ACC112 (cell line): ENCODE data around the gene USP22.
"Not testable (repeated sequence)": the region's sequence is repeated elsewhere in the genome, so short reads cannot be mapped to it uniquely, and the experiment has no call there.

ENCODE experiments used
- H2AFZ ChIP-seq: fragments of 200-600 bp; sonication (generic); one replicate; pipeline ENCODE4 v1.6.0; 2017; ENCODE audit warnings: antibody characterized with exemption, low read length; ENCODE audit not compliant: unreplicated experiment
- H3K27ac ChIP-seq: fragments of 200-600 bp; sonication (generic); 2 replicates; pipeline ENCODE4 v1.5.1; 2014; ENCODE audit warnings: low read depth, mild to moderate bottlenecking, antibody characterized with exemption, low read length, moderate library complexity
- H3K27me3 ChIP-seq: fragments of 200-600 bp; sonication (generic); 2 replicates; pipeline ENCODE4 v1.6.1; 2014; ENCODE audit warnings: mild to moderate bottlenecking, antibody characterized with exemption, low read length, moderate library complexity, mixed read lengths; ENCODE audit not compliant: insufficient read depth
- H3K36me3 ChIP-seq: fragments of 200-600 bp; sonication (generic); 2 replicates; pipeline ENCODE4 v1.6.1; 2016; ENCODE audit warnings: mild to moderate bottlenecking, antibody characterized with exemption, low read length, moderate library complexity, mixed read lengths; ENCODE audit not compliant: insufficient read depth
- H3K4me1 ChIP-seq: fragments of 200-600 bp; sonication (generic); one replicate; pipeline ENCODE4 v1.6.1; 2016; ENCODE audit warnings: low read length, mixed read lengths; ENCODE audit not compliant: insufficient read depth, unreplicated experiment, control insufficient read depth
- H3K4me3 ChIP-seq: fragments of 200-600 bp; sonication (generic); 2 replicates; pipeline ENCODE4 v1.5.1; 2014; ENCODE audit warnings: mild to moderate bottlenecking, low read depth, low read length
- H3K79me2 ChIP-seq: fragments of 200-600 bp; sonication (generic); one replicate; pipeline ENCODE4 v1.6.0; 2016; ENCODE audit warnings: low read length; ENCODE audit not compliant: control insufficient read depth, unreplicated experiment, insufficient read depth

The USP22 gene

GRCh38 chr17:21042458-21043295 lies at the start of gene USP22:
Gene USP22 (minus strand): TSS chr17:21043011. CDS start chr17:21042835, 176 bp downstream.
- H2AFZ ChIP-seq = peak within 1 kb of the TSS; percentile 97
- H3K79me2 ChIP-seq = peaks cover 48% of the 10 kb centered on the region
- H3K27me3 ChIP-seq = no peaks in the 10 kb centered on the region
- H3K4me3 ChIP-seq = peak within 1 kb of the TSS; percentile 99
- peak within 1 kb of the TSS; percentile 96 for H3K27ac ChIP-seq
- H3K36me3 ChIP-seq = 0 out of 2 replicates have a peak, but pooled peaks cover 2% of the 10 kb centered on the region
- peaks cover 15% of the 10 kb centered on the region for H3K4me1 ChIP-seq

GRCh38 chr17:21090902-21091618 lies 48.2 kb upstream of the USP22 start:
- Histone ChIP-seq H3K4me1 (peaks cover 7% of the 10 kb centered on the region), H3K79me2 (no peaks in the 10 kb centered on the region), H3K27me3 (no peaks in the 10 kb centered on the region), H3K36me3 (no peaks in the 10 kb centered on the region), H3K27ac (no peak overlapping the region), H3K4me3 (no peak overlapping the region), H2AFZ (peak overlapping the region; percentile 6)

- Histone ChIP-seq H3K4me1 (peaks cover 7% of the 10 kb centered on the region), H2AFZ (peak overlapping the region; percentile 61), H3K4me3 (no peak overlapping the region), H3K36me3 (no peaks in the 10 kb centered on the region), H3K79me2 (no peaks in the 10 kb centered on the region), H3K27me3 (no peaks in the 10 kb centered on the region), H3K27ac (no peak overlapping the region)
Measured at GRCh38 chr17:21089933-21090901, 47.4 kb upstream of the USP22 start.

GRCh38 chr17:21089145-21089544 lies 46.3 kb upstream of the USP22 start:
- Histone ChIP-seq H3K27ac (no peak overlapping the region), H3K27me3 (no peaks in the 10 kb centered on the region), H3K4me1 (peaks cover 7% of the 10 kb centered on the region), H3K79me2 (no peaks in the 10 kb centered on the region), H2AFZ (no peak overlapping the region), H3K36me3 (no peaks in the 10 kb centered on the region), H3K4me3 (no peak overlapping the region)

GRCh38 chr17:21085707-21086106 lies 42.9 kb upstream of the USP22 start:
- H3K27me3 ChIP-seq = peaks cover 16% of the 10 kb centered on the region; the same call in 1 of the 2 replicates
- H2AFZ ChIP-seq = no peak overlapping the region
- H3K79me2 ChIP-seq = no peaks in the 10 kb centered on the region
- H3K4me3 ChIP-seq = no peak overlapping the region
- no peak overlapping the region for H3K27ac ChIP-seq
- peaks cover 7% of the 10 kb centered on the region for H3K4me1 ChIP-seq
- H3K36me3 ChIP-seq = no peaks in the 10 kb centered on the region

GRCh38 chr17:21085280-21085679 lies 42.5 kb upstream of the USP22 start:
- H3K27me3 ChIP-seq = peaks cover 19% of the 10 kb centered on the region; the same call in 1 of the 2 replicates
- H3K79me2 ChIP-seq, H3K4me1 ChIP-seq, H2AFZ ChIP-seq, H3K4me3 ChIP-seq, H3K27ac ChIP-seq, H3K36me3 ChIP-seq: not testable (repeated sequence)

GRCh38 chr17:21082001-21082436 lies 39.2 kb upstream of the USP22 start:
- no peak overlapping the region for H2AFZ ChIP-seq
- peaks cover 51% of the 10 kb centered on the region for H3K27me3 ChIP-seq
- no peaks in the 10 kb centered on the region for H3K79me2 ChIP-seq
- H3K27ac ChIP-seq = no peak overlapping the region
- no peak overlapping the region for H3K4me3 ChIP-seq
- no peaks in the 10 kb centered on the region for H3K36me3 ChIP-seq
- no peaks in the 10 kb centered on the region for H3K4me1 ChIP-seq

- H3K27me3 ChIP-seq = peaks cover 51% of the 10 kb centered on the region
- H3K4me1 ChIP-seq = peaks cover 4% of the 10 kb centered on the region
- no peak overlapping the region for H3K27ac ChIP-seq
- H2AFZ ChIP-seq = no peak overlapping the region
- no peak overlapping the region for H3K4me3 ChIP-seq
- no peaks in the 10 kb centered on the region for H3K79me2 ChIP-seq
- H3K36me3 ChIP-seq = no peaks in the 10 kb centered on the region
Measured at GRCh38 chr17:21079196-21079595, 36.4 kb upstream of the USP22 start.

- H3K4me1 ChIP-seq = peaks cover 4% of the 10 kb centered on the region
- no peak overlapping the region for H2AFZ ChIP-seq
- H3K36me3 ChIP-seq = no peaks in the 10 kb centered on the region
- H3K27ac ChIP-seq = no peak overlapping the region
- no peaks in the 10 kb centered on the region for H3K79me2 ChIP-seq
- H3K27me3 ChIP-seq = peaks cover 51% of the 10 kb centered on the region
- H3K4me3 ChIP-seq = no peak overlapping the region
Measured at GRCh38 chr17:21078016-21078780, 35.4 kb upstream of the USP22 start.
